GM23338 (cell line): ENCODE results near the gene TANGO6.

ENCODE experiments used
- CTCF ChIP-seq, 2 experiments: fragments of 200-600 bp in 1 of 2; sonication (generic) in 1 of 2; conservative IDR thresholded peaks; 2 replicates each; pipeline versions ENCODE4 v1.5.1 to v1.6.1; 2016 to 2017; ENCODE audit warnings: antibody characterized with exemption in 2 of 2, low read depth in 2 of 2, mild to moderate bottlenecking in 2 of 2, moderate library complexity in 1 of 2
- ETS1 ChIP-seq: IDR thresholded peaks from 2 replicates; pipeline ENCODE4 v1.6.1; 2016; ENCODE audit warnings: antibody characterized with exemption
- EZH2 ChIP-seq: fragments of 200-600 bp; sonication (generic); IDR thresholded peaks from one replicate; pipeline ENCODE4 v1.8.0; 2017; ENCODE audit warnings: antibody characterized with exemption, mild to moderate bottlenecking, low read depth; ENCODE audit not compliant: unreplicated experiment
- EZH2phosphoT487 ChIP-seq: fragments of 200-600 bp; sonication (generic); IDR thresholded peaks from one replicate; pipeline ENCODE4 v1.8.1; 2018; ENCODE audit warnings: antibody characterized with exemption; ENCODE audit not compliant: unreplicated experiment
- POLR2AphosphoS5 ChIP-seq: IDR thresholded peaks from 2 replicates; pipeline ENCODE4 v1.6.1; 2016; ENCODE audit warnings: antibody characterized with exemption, low read depth
- ZNF114 ChIP-seq: fragments of 250-450 bp; sonication (Bioruptor Pico); IDR thresholded peaks from 2 replicates; pipeline ENCODE4 v1.5.0; 2020; ENCODE audit warnings: mild to moderate bottlenecking, moderate library complexity
- ZNF462 ChIP-seq: fragments of 250-450 bp; sonication (Bioruptor Pico); IDR thresholded peaks from 2 replicates; pipeline ENCODE4 v1.5.0; 2020; ENCODE audit warnings: mild to moderate bottlenecking, moderate library complexity
- TF ChIP-seq, protein P1 (sequence below): IDR thresholded peaks from one replicate; pipeline ENCODE4 v1.6.1; 2018; ENCODE audit warnings: antibody characterized with exemption; ENCODE audit not compliant: unreplicated experiment

GRCh38 chr16:69111216-69111875 is 268.0 kb downstream of the TANGO6 start:
- TF ChIP-seq CTCF (conservative IDR thresholded peaks at IDR 0.05; ENCODE audit: low read depth in 2 of 2) (no peak), ZNF462 (CRISPR knock-in tag) (no peak), POLR2AphosphoS5 (no peak), EZH2phosphoT487 (no peak), ETS1 (no peak), EZH2 (no peak), ZNF114 (CRISPR knock-in tag) (no peak)
- TF ChIP-seq, protein P1, sequence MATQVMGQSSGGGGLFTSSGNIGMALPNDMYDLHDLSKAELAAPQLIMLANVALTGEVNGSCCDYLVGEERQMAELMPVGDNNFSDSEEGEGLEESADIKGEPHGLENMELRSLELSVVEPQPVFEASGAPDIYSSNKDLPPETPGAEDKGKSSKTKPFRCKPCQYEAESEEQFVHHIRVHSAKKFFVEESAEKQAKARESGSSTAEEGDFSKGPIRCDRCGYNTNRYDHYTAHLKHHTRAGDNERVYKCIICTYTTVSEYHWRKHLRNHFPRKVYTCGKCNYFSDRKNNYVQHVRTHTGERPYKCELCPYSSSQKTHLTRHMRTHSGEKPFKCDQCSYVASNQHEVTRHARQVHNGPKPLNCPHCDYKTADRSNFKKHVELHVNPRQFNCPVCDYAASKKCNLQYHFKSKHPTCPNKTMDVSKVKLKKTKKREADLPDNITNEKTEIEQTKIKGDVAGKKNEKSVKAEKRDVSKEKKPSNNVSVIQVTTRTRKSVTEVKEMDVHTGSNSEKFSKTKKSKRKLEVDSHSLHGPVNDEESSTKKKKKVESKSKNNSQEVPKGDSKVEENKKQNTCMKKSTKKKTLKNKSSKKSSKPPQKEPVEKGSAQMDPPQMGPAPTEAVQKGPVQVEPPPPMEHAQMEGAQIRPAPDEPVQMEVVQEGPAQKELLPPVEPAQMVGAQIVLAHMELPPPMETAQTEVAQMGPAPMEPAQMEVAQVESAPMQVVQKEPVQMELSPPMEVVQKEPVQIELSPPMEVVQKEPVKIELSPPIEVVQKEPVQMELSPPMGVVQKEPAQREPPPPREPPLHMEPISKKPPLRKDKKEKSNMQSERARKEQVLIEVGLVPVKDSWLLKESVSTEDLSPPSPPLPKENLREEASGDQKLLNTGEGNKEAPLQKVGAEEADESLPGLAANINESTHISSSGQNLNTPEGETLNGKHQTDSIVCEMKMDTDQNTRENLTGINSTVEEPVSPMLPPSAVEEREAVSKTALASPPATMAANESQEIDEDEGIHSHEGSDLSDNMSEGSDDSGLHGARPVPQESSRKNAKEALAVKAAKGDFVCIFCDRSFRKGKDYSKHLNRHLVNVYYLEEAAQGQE: no peak
